A673 (cell line): ENCODE results near the gene HAUS3. TPM values are rescaled to one million over a fixed set of nuclear protein-coding genes. Genes with fewer than 3 reads are reported as not detected.

Source experiments
- BruUV-seq: library from RNA; stranded (reverse); fragments of 400-500 nt; replicated peaks from 2 replicates; lab custom pipeline; 2021; lab: Mats Ljungman, UMichigan
- CTCF ChIA-PET: fragments of 300-600 bp; sonication (Branson Sonifier 250); formaldehyde crosslinking; loops from one replicate; lab custom pipeline; 2022; ENCODE audit warnings: antibody characterized with exemption; lab: Charles Lee
- POLR2A ChIA-PET: fragments of 300-600 bp; sonication (Branson Sonifier 250); formaldehyde crosslinking; loops from one replicate; lab custom pipeline; 2022; ENCODE audit warnings: antibody characterized with exemption; ENCODE audit not compliant: low non-redundant PET; lab: Charles Lee
- DNase-seq: peaks from one replicate; pipeline ENCODE4 v3.0.0-alpha.2; 2015; ENCODE audit warnings: low spot score
- H3K27ac ChIP-seq: fragments of 200-600 bp; sonication (generic); 2 replicates; pipeline ENCODE4 v1.5.1; 2016; ENCODE audit warnings: mixed run types, low read depth, mild to moderate bottlenecking, mixed read lengths, antibody characterized with exemption, low read length; ENCODE audit not compliant: poor library complexity, severe bottlenecking
- H3K27me3 ChIP-seq: fragments of 200-600 bp; sonication (generic); replicated peaks from 2 replicates; pipeline ENCODE4 v1.6.1; 2017; ENCODE audit warnings: mixed run types, low read depth, mild to moderate bottlenecking, mixed read lengths, antibody characterized with exemption, low read length; ENCODE audit not compliant: insufficient read depth, poor library complexity
- H3K36me3 ChIP-seq: fragments of 200-600 bp; sonication (generic); 2 replicates; pipeline ENCODE4 v1.6.1; 2016; ENCODE audit warnings: mixed run types, mild to moderate bottlenecking, mixed read lengths, antibody characterized with exemption, low read length; ENCODE audit not compliant: insufficient read depth, poor library complexity, severe bottlenecking
- H3K4me1 ChIP-seq: fragments of 200-600 bp; sonication (generic); 2 replicates; pipeline ENCODE4 v1.6.1; 2017; ENCODE audit warnings: mixed run types, mild to moderate bottlenecking, mixed read lengths, antibody characterized with exemption, low read length; ENCODE audit not compliant: insufficient read depth, poor library complexity, severe bottlenecking
- H3K4me3 ChIP-seq: fragments of 200-600 bp; sonication (generic); 2 replicates; pipeline ENCODE4 v1.5.1; 2016; ENCODE audit warnings: low read depth, mixed run types, mild to moderate bottlenecking, mixed read lengths, low read length; ENCODE audit not compliant: poor library complexity, severe bottlenecking
- H3K9me3 ChIP-seq: fragments of 200-600 bp; sonication (generic); 2 replicates; pipeline ENCODE4 v1.6.1; 2016; ENCODE audit warnings: mixed run types, low read depth, mild to moderate bottlenecking, mixed read lengths, antibody characterized with exemption, low read length; ENCODE audit not compliant: poor library complexity, severe bottlenecking
- CTCF ChIP-seq: fragments of 300-800, 200-600 bp; sonication (generic); conservative IDR thresholded peaks from 2 replicates; pipeline ENCODE4 v1.5.1; 2017; ENCODE audit warnings: low read depth, mild to moderate bottlenecking, antibody characterized with exemption, low read length, moderate library complexity, mixed read lengths
- EZH2 ChIP-seq: fragments of 200-600 bp; sonication (generic); IDR thresholded peaks from 2 replicates; pipeline ENCODE4 v1.6.1; 2017; ENCODE audit warnings: borderline replicate concordance, low read depth, mild to moderate bottlenecking, mixed read lengths, antibody characterized with exemption, low read length; ENCODE audit not compliant: poor library complexity, severe bottlenecking
- intact Hi-C: fragments of 100-400 bp; cut with micrococcal nuclease; formaldehyde crosslinking; loops from one replicate; pipeline ENCODE4 v1.10.0; 2022; ENCODE audit not compliant: unreplicated experiment
- total RNA-seq: library from RNA; stranded (reverse); gene quantifications from 2 replicates; pipeline ENCODE4 v1.2.3, GENCODE V29; 2021

Gene HAUS3
- total RNA-seq, 1 experiment from 2014 or later: 27.7 TPM

- no peak overlapping the region for H3K4me3 ChIP-seq
- intact Hi-C loops: loop anchor here (10.0 kb wide), 1 partner anchor 146 kb away; the partner anchor contains the start of genes CFAP99 and ZFYVE28
- H3K4me1 ChIP-seq: no peaks in the 10 kb centered on the region
- no peak for DNase-seq
- no peaks in the 10 kb centered on the region for H3K36me3 ChIP-seq
- TF ChIP-seq CTCF (no peak), EZH2 (no peak)
- POLR2A ChIA-PET: no interaction called here
- H3K27me3 ChIP-seq: no peaks in the 10 kb centered on the region
- CTCF ChIA-PET: no interaction called here
- BruUV-seq: no TSS peak
- H3K9me3 ChIP-seq: no peaks in the 10 kb centered on the region
- H3K27ac ChIP-seq: no peak overlapping the region
Observed at GRCh38 chr4:2268357-2269205, 26.7 kb upstream of the HAUS3 start.

GRCh38 chr4:2267841-2268240 lies 25.9 kb upstream of the HAUS3 start:
- intact Hi-C loops: loop anchor here (10.0 kb wide), 1 partner anchor 147 kb away; the partner anchor contains the start of genes CFAP99 and ZFYVE28
- Histone ChIP-seq H3K36me3 (no peaks in the 10 kb centered on the region), H3K27me3 (no peaks in the 10 kb centered on the region), H3K4me3 (no peak overlapping the region), H3K27ac (no peak overlapping the region), H3K9me3 (no peaks in the 10 kb centered on the region), H3K4me1 (no peaks in the 10 kb centered on the region)
- BruUV-seq: no TSS peak
- DNase-seq: no peak
- TF ChIP-seq CTCF: no peak
- TF ChIP-seq EZH2: no peak
- ChIA-PET CTCF (no interaction called here), POLR2A (no interaction called here)

- H3K27ac ChIP-seq: no peak overlapping the region
- intact Hi-C loops: loop anchor here (10.0 kb wide), 1 partner anchor 147 kb away; the partner anchor contains the start of genes CFAP99 and ZFYVE28
- H3K27me3 ChIP-seq: no peaks in the 10 kb centered on the region
- no TSS peak for BruUV-seq
- no peaks in the 10 kb centered on the region for H3K4me1 ChIP-seq
- ChIA-PET CTCF (no interaction called here), POLR2A (no interaction called here)
- H3K4me3 ChIP-seq: no peak overlapping the region
- no peaks in the 10 kb centered on the region for H3K9me3 ChIP-seq
- no peaks in the 10 kb centered on the region for H3K36me3 ChIP-seq
- no peak for TF ChIP-seq EZH2
- no peak for TF ChIP-seq CTCF
- no peak for DNase-seq
Observed at GRCh38 chr4:2267320-2267811, 25.4 kb upstream of the HAUS3 start.
